Activated T-cell treated with anti-CD3 and anti-CD28 coated beads, Interleukin-2, amount 50 U/mL, for 24 hours (primary cell): ENCODE results near the gene CASK.

ENCODE experiments used
- DNase-seq: peaks from one replicate; pipeline ENCODE4 v3.0.0-alpha.2; 2020
- H3K27ac Mint-ChIP-seq: 2 replicates; pipeline ENCODE4 v1.8.0; 2020; ENCODE audit warnings: mild to moderate bottlenecking, mixed read lengths
- H3K27me3 Mint-ChIP-seq: 2 replicates; pipeline ENCODE4 v1.8.0; 2020; ENCODE audit warnings: mixed read lengths
- H3K36me3 Mint-ChIP-seq: 2 replicates; pipeline ENCODE4 v1.8.0; 2020; ENCODE audit warnings: low read depth, mixed read lengths
- H3K4me1 Mint-ChIP-seq: 2 replicates; pipeline ENCODE4 v1.8.0; 2020; ENCODE audit warnings: low read depth, mixed read lengths
- H3K4me3 Mint-ChIP-seq: 2 replicates; pipeline ENCODE4 v1.8.0; 2020; ENCODE audit warnings: mild to moderate bottlenecking, moderate library complexity, mixed read lengths
- H3K9me3 Mint-ChIP-seq: 2 replicates; pipeline ENCODE4 v1.8.0; 2020; ENCODE audit warnings: mixed read lengths

CASK gene

DNA sequence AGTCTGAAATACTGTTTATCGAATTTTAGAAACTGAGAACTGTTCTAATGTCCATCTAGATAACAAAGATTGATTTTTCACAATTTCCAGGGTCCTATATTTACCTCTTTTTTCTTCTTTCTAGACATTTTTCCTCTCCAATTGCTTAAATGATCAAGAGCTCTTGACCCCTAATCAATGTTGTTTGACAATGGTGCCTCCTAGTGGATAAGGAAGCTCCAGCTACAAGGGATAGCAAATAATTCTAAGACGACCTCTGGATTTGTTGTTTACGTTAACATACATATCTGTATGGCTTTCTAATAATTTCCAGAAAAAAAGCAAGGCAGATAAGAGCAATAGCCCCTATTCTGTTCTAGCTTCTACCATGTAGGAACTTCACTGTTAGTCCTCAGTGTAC, 163.5 kb downstream of the CASK start:
- H3K4me3 Mint-ChIP-seq: no peak overlapping the region
- DNase-seq: no peak
- H3K27ac Mint-ChIP-seq: no peak overlapping the region
- peaks cover 23% of the 10 kb centered on the region for H3K27me3 Mint-ChIP-seq
- peaks cover 2% of the 10 kb centered on the region for H3K4me1 Mint-ChIP-seq
- no peaks in the 10 kb centered on the region for H3K9me3 Mint-ChIP-seq
- H3K36me3 Mint-ChIP-seq: no peaks in the 10 kb centered on the region

DNA sequence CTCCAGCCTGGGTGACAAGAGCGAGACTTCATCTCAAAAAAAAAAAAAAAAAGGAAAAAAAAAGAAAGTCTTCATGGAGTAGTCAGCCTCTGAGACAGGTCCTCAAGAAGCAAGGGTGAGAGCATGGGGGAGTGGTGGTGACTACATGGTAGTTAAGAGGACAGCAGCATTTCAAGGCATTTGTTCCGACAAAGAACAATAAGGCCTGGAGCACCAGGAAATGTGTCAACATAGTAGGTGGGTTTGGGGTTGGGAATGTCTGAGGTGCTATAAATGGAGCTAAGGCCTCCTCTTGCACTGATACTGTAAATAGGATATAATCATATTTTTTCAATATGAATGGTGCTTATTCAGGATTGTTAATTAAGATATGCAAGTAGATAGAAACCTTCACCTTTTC, 165.0 kb downstream of the CASK start:
- H3K4me1 Mint-ChIP-seq: peaks cover 2% of the 10 kb centered on the region
- no peak overlapping the region for H3K27ac Mint-ChIP-seq
- H3K4me3 Mint-ChIP-seq: no peak overlapping the region
- peaks cover 20% of the 10 kb centered on the region for H3K27me3 Mint-ChIP-seq
- DNase-seq: no peak
- no peaks in the 10 kb centered on the region for H3K9me3 Mint-ChIP-seq
- H3K36me3 Mint-ChIP-seq: peaks cover 3% of the 10 kb centered on the region

DNA sequence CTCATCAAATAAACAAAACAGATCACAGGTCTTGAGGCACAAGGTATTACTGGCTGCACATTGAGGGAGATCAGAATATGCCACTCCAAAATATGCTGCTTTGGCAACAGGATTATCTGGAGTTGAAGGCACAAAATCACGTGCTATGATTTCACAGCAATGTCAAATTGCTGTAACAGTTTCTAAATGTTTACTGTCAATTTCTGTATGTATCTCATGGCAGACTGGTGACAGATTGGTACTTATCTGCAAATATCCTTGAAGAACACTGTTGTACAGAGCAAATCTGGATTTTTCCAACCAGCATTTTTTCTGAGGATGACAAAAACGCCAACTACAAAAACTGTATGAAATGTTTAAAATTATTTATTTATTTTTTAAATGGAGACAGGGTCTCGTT, 172.6 kb downstream of the CASK start:
- peaks cover 3% of the 10 kb centered on the region for H3K36me3 Mint-ChIP-seq
- no peaks in the 10 kb centered on the region for H3K4me1 Mint-ChIP-seq
- H3K9me3 Mint-ChIP-seq: no peaks in the 10 kb centered on the region
- no peak for DNase-seq
- H3K27me3 Mint-ChIP-seq: peaks cover 8% of the 10 kb centered on the region
- no peak overlapping the region for H3K4me3 Mint-ChIP-seq
- no peak overlapping the region for H3K27ac Mint-ChIP-seq

DNA sequence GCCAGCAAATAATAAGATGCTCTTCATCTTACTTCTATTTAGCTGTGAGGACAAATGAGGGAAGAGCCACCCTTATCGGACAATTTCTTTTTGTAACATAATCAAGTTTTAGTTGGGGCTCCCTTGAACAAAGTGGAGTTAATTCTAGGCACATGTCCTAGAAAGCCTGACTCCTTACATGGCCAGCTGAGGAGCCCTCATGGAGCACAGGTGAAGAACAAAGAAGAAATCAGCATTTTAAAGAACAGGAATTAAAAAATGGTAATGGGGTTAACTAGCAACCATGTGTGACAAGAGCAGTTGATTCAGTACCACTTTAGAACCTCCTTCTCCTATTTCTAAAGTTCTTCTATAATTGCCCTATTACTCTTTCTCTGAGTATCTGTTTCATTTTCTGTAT, 183.5 kb downstream of the CASK start:
- peaks cover 27% of the 10 kb centered on the region for H3K4me1 Mint-ChIP-seq
- no peaks in the 10 kb centered on the region for H3K9me3 Mint-ChIP-seq
- no peak overlapping the region for H3K27ac Mint-ChIP-seq
- no peak for DNase-seq
- peaks cover 9% of the 10 kb centered on the region for H3K36me3 Mint-ChIP-seq
- H3K4me3 Mint-ChIP-seq: no peak overlapping the region
- H3K27me3 Mint-ChIP-seq: peaks cover 29% of the 10 kb centered on the region

DNA sequence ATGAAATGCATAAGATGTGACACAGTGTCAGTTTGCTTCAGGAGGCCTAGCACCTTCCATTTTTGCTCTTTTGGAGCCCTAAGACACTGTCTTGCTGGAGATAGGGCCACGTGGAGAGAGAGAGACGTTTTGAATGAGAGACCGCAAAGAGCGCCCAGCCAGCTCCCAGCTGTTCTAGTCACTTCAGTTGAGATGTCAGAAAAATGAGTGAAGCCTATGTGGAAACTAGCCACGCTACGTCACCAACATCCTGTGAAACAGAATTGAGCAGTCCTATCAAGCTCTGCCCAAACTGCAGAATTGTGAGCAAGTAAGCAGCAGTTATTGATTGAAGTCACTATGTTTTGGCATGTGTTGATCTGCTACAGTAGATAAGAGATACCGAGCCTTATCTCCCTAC, 186.3 kb downstream of the CASK start:
- DNase-seq: no peak
- no peaks in the 10 kb centered on the region for H3K36me3 Mint-ChIP-seq
- H3K4me3 Mint-ChIP-seq: no peak overlapping the region
- H3K9me3 Mint-ChIP-seq: no peaks in the 10 kb centered on the region
- H3K27ac Mint-ChIP-seq: peak overlapping the region; percentile 22
- H3K27me3 Mint-ChIP-seq: peaks cover 22% of the 10 kb centered on the region
- H3K4me1 Mint-ChIP-seq: peaks cover 34% of the 10 kb centered on the region

DNA sequence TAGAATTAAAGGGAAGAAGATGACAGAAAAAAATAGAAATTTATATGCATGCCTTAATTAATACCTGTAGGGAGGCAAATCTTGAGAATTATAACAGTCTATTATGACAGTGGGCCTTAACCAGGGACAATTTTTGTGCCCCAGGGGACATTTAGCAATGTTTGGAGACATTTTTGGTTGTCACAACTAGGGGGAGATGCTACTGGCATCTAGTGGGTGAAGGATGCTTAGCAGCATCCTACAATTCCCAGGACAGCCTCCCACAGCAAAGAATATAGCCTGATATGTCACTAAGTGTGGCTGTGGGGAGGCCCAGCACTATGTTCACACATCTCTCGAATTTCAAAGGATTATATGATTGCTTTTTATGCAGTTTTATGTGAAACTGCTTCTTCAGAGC, 188.8 kb downstream of the CASK start:
- no peak overlapping the region for H3K4me3 Mint-ChIP-seq
- DNase-seq: no peak
- peaks cover 26% of the 10 kb centered on the region for H3K4me1 Mint-ChIP-seq
- no peaks in the 10 kb centered on the region for H3K9me3 Mint-ChIP-seq
- no peaks in the 10 kb centered on the region for H3K36me3 Mint-ChIP-seq
- H3K27ac Mint-ChIP-seq: peak overlapping the region; percentile 79
- H3K27me3 Mint-ChIP-seq: peaks cover 17% of the 10 kb centered on the region

DNA sequence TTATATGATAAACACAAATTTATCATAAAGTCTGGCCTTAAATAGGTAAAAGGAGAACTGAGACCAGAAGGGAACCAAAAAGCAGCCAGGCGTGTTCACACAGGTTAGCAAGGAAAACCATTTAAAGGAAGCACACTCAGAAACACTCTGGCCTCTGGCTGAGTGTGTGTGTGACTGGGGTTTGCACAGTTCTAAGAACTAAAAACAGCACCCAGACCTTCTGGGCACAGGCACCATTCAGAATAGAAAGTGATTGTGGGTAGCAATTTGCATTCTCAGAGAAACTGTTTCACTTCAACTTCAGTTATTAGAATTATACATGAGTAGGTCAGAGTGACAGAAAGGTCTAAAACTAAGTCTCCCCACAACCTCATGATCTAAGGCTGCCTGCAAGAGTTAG, 189.4 kb downstream of the CASK start:
- Mint-ChIP-seq H3K4me3 (peak overlapping the region; percentile 8), H3K9me3 (no peaks in the 10 kb centered on the region), H3K4me1 (peaks cover 26% of the 10 kb centered on the region), H3K36me3 (no peaks in the 10 kb centered on the region), H3K27me3 (peaks cover 16% of the 10 kb centered on the region), H3K27ac (peak overlapping the region; percentile 79)
- DNase-seq: no peak

DNA sequence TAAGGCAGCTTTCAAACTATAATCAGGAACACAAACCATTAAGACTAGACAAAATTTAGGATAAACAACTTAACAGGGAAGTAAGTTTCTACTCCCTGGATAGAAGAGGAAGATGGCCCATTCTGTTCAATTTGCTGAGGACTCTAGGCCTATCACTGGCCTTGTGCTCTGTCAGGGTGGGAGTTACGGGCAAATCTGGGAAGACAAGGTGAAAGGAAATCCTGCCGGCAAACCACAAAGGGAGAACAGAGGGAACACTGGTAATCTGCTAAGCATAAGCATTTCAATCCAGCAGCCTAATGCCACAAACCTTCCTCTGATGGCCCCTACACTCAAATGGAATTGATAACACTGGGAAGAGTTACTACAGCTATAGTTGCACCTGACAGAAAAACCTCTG, 191.1 kb downstream of the CASK start:
- peaks cover 2% of the 10 kb centered on the region for H3K36me3 Mint-ChIP-seq
- DNase-seq: no peak
- H3K4me3 Mint-ChIP-seq: no peak overlapping the region
- peaks cover 19% of the 10 kb centered on the region for H3K27me3 Mint-ChIP-seq
- H3K27ac Mint-ChIP-seq: no peak overlapping the region
- H3K9me3 Mint-ChIP-seq: no peaks in the 10 kb centered on the region
- peaks cover 30% of the 10 kb centered on the region for H3K4me1 Mint-ChIP-seq

DNA sequence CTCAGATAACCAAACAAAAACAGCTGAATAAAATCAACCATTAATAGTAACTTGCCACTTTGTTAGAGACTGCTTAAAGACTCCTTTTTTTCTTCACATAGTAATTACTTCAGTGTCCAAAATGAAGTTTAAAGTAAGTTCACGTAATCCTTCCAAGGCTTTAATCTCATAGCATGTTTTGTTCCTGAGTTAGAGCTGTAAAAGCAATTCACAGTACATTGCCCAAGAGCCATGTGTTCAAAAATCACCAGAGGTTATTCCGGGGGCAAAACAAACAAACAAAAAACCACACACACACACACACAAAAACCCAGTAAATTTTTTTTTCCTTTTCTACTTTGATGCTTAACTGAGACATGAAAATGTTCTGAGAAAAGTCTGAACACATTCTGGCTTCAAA, 193.3 kb downstream of the CASK start:
- H3K36me3 Mint-ChIP-seq: peaks cover 2% of the 10 kb centered on the region
- peaks cover 27% of the 10 kb centered on the region for H3K4me1 Mint-ChIP-seq
- H3K27ac Mint-ChIP-seq: no peak overlapping the region
- no peak for DNase-seq
- H3K9me3 Mint-ChIP-seq: no peaks in the 10 kb centered on the region
- H3K27me3 Mint-ChIP-seq: peaks cover 18% of the 10 kb centered on the region
- no peak overlapping the region for H3K4me3 Mint-ChIP-seq

DNA sequence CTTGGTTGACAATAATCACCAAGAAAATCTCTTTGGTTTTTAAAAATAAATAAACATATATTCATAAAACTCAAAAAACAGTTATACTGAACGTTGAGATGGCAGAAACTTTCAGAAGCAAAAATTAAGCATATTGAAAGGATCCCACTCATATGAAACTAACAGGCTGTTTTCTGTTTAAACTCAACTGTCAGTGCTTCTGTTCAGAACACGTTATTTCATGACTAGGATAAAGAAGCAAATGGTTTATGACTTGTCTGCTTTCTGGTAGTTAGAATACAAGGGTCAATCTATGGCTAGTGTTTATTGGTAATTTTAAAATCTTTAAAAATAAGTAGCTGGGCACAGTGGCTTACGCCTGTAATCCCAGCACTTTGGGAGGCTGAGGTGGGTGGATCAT, 195.2 kb downstream of the CASK start:
- peaks cover 2% of the 10 kb centered on the region for H3K36me3 Mint-ChIP-seq
- H3K4me3 Mint-ChIP-seq: no peak overlapping the region

DNA sequence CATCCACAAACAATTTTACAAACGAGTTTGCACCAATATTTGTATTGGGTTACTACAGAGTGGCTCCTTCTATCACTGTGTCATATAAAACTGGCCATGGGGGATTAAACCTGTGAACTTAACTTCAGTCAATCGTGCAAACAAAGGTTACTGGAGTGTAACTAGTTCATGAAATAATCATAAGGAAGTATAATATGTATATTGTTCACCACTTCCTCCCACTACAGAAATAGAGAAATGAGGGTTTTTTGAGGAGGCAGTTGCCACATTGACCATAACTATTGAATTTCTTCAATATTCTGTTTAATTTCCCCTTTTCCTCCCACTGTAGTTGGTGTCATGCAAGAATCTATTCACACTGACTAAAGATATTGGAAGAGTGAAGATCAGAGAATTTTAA, 199.5 kb downstream of the CASK start, which contains the start of gene GPR82:
TSS of gene GPR82 (plus strand) at position 356 of the 400 bp plus-strand sequence. CDS start 2,846 bp downstream, outside the sequence.
- H3K27me3 Mint-ChIP-seq: peaks cover 23% of the 10 kb centered on the region
- peaks cover 13% of the 10 kb centered on the region for H3K9me3 Mint-ChIP-seq
- peaks cover 62% of the 10 kb centered on the region for H3K4me1 Mint-ChIP-seq
- peak within 1 kb of the TSS; percentile 72 for H3K27ac Mint-ChIP-seq
- peaks cover 28% of the 10 kb centered on the region for H3K36me3 Mint-ChIP-seq
- DNase-seq: no peak
- no peak within 1 kb of the TSS for H3K4me3 Mint-ChIP-seq

More for the DNA sequence above, 195.2 kb downstream of the CASK start:
- Mint-ChIP-seq H3K27ac (no peak overlapping the region), H3K27me3 (peaks cover 20% of the 10 kb centered on the region), H3K9me3 (no peaks in the 10 kb centered on the region), H3K4me1 (peaks cover 27% of the 10 kb centered on the region)
- no peak for DNase-seq

DNA sequence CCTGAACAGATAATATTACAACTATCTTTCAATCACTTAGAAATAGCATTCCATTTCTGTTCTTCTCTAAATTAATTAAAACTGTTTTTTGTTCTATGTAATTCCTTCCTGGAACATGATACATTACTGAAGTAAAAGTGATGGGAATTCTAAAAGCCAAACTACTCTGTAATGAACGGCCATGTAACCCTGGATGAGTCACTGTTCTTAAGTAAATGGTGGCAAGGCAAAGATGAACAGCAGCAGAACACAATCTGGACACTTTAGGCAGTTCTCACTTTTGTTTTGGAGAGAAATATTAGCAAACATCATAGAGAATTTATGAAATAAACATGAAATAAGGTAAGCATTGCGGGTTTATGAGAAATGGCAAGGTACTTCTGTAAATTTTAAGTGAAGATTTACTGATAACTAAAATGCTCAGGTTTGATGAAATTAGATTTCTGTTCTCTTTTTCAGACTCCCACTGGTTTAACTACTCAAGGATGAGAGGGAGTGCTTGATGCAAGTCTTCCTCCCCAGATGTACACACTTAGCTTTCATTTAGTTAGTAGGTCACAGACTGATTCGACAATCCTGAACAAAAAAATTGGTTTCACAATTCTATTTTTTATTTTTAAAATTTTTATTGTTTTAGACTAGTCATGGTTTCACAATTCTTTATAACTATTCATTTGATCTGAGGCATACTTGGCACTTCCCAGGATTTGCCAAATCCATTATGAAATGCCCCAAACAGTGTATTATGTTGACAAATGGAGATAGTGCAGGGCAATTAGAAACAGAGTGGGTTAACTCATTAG, 200.3 kb downstream of the CASK start:
- peaks cover 62% of the 10 kb centered on the region for H3K4me1 Mint-ChIP-seq
- DNase-seq: no peak
- peaks cover 16% of the 10 kb centered on the region for H3K9me3 Mint-ChIP-seq
- peak overlapping the region; percentile 72 for H3K27ac Mint-ChIP-seq
- peaks cover 35% of the 10 kb centered on the region for H3K36me3 Mint-ChIP-seq
- peaks cover 24% of the 10 kb centered on the region for H3K27me3 Mint-ChIP-seq
- no peak overlapping the region for H3K4me3 Mint-ChIP-seq

DNA sequence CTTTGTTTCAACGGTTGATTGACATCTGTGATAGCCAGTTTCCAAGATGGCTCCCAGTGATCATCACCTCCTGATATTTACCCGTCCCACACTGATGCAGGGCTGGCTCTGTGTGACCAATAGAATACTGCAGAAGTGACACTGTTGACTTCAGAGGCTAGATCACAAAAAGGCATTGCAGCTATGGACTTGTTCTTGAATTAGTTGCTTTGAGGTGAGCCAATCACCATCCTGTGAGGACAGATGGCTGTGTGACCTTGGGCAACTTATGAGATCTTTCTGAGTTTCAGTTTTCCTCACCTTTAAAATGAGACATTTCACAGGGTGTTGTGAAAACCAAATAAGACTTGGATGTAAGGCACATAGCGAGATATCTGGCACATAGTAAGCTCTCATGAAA, 201.1 kb downstream of the CASK start:
- Mint-ChIP-seq H3K36me3 (peaks cover 37% of the 10 kb centered on the region), H3K4me3 (no peak overlapping the region), H3K27ac (peak overlapping the region; percentile 72), H3K4me1 (peaks cover 55% of the 10 kb centered on the region), H3K27me3 (peaks cover 25% of the 10 kb centered on the region), H3K9me3 (peaks cover 17% of the 10 kb centered on the region)
- DNase-seq: no peak

DNA sequence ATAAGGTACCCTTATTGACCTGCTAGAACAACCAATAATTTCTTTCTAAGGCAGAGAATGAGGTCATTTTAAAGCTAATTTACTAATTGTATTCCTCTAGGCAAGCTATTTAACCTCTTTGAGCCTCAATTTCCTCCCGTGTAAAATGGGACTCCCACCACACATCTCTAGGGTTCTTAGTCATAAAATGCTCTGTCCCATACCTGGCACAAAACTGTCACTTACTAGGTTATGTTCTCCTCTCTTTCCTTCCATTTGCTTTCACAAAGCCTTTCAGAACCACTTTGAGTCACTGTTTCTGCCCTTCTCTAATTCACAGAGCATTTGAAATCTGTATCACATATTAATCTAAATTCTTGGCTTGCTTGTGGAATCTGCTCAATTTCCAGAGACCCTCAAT, 201.8 kb downstream of the CASK start:
- peaks cover 60% of the 10 kb centered on the region for H3K4me1 Mint-ChIP-seq
- no peak for DNase-seq
- H3K4me3 Mint-ChIP-seq: no peak overlapping the region
- peaks cover 21% of the 10 kb centered on the region for H3K27me3 Mint-ChIP-seq
- peaks cover 23% of the 10 kb centered on the region for H3K9me3 Mint-ChIP-seq
- H3K27ac Mint-ChIP-seq: peak overlapping the region; percentile 72
- H3K36me3 Mint-ChIP-seq: peaks cover 43% of the 10 kb centered on the region

DNA sequence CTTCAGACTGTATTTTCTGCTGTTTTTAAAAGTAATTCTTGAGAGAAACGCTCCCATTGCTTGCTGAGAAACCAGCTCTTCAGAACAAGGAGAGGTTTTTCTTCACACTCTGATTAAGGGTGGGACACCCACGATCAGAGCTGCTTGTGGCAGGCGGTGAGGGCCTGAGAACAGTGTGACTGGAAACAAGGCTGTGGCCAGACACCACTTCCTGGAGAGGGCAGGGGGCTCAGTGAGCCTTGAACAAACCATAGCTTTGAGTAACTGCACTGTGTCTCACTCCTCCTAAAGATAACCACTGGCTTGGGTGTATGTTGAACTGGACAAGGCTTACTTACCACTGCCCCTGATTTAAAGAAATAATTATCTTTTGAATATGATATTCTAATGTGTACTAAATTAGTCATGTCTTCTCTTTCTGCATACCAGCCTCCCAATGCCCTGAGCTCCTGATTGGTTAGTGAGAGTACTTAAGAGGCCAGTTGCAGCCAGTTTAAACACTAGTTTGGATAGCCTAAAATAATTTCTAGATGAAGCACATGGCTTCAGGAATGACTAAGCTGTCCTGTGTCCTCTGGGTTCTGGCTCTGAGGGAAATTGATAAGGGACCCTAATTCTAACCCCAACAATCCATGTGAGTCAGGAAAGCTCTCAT, 203.1 kb downstream of the CASK start:
- Mint-ChIP-seq H3K4me1 (peaks cover 68% of the 10 kb centered on the region), H3K9me3 (peaks cover 23% of the 10 kb centered on the region), H3K4me3 (no peak overlapping the region), H3K27ac (peak overlapping the region; percentile 8), H3K36me3 (peaks cover 46% of the 10 kb centered on the region), H3K27me3 (peaks cover 29% of the 10 kb centered on the region)
- peak; percentile 49 for DNase-seq
